ENCODE data around the gene TSG101.

GRCh38 chr11:18534245-18534644 lies 7.5 kb upstream of the TSG101 start:
- TF ChIP-seq POLR2A (IDR thresholded peaks at IDR 0.05; ENCODE audit: low read length) (no peak), GATA1 (IDR thresholded peaks at IDR 0.05; ENCODE audit: low read depth, low read length) (no peak)

Data from erythroblast (primary cell).